K562 (cell line): ENCODE measurements around the gene SGSM2. TPM values are rescaled to one million over a fixed set of nuclear protein-coding genes. Genes with fewer than 3 reads are reported as not detected.

Experiments used
- ARID3B ChIP-seq: fragments of 250-450 bp; sonication (Bioruptor Pico); IDR thresholded peaks from 2 replicates; pipeline ENCODE4 v1.4.0; 2020; ENCODE audit warnings: borderline replicate concordance
- FUS ChIP-seq: fragments of 200-400 bp; formaldehyde crosslinking; optimal IDR thresholded peaks from 2 replicates; pipeline ENCODE3; 2017; ENCODE audit warnings: low read depth, low read length
- GABPB2 ChIP-seq: fragments of 250-450 bp; sonication (Bioruptor Pico); conservative IDR thresholded peaks from 2 replicates; pipeline ENCODE4 v1.5.1; 2021; ENCODE audit warnings: mild to moderate bottlenecking
- KDM4B ChIP-seq, 2 experiments: fragments of 450-650 bp in 1 of 2; sonication (generic) in 1 of 2; IDR thresholded peaks; 2 replicates each; pipeline ENCODE4 v1.6.1; 2016 to 2017; ENCODE audit warnings: borderline replicate concordance in 2 of 2, antibody characterized with exemption in 1 of 2, low read depth in 1 of 2, mild to moderate bottlenecking in 1 of 2
- MECOM ChIP-seq: fragments of 250-450 bp; sonication (Bioruptor Pico); IDR thresholded peaks from 2 replicates; pipeline ENCODE4 v1.8.0; 2022; ENCODE audit warnings: inconsistent platforms
- NR2C1 ChIP-seq, 2 experiments: fragments of 450-650 bp; IDR thresholded peaks; 2 replicates each; pipeline ENCODE4 v1.6.1; 2017; ENCODE audit warnings: mild to moderate bottlenecking in 2 of 2, antibody characterized with exemption in 1 of 2, inconsistent platforms in 1 of 2, missing compliant biosample characterization in 1 of 2, missing genetic modification characterization in 1 of 2
- PCBP2 ChIP-seq: fragments of 200-400 bp; formaldehyde crosslinking; IDR thresholded peaks from 2 replicates; pipeline ENCODE4 v1.6.1; 2018; ENCODE audit warnings: low read length, low read depth, mild to moderate bottlenecking, moderate library complexity; ENCODE audit not compliant: poor library complexity, severe bottlenecking
- SMARCA5 ChIP-seq: fragments of 450-650 bp; IDR thresholded peaks from 2 replicates; pipeline ENCODE4 v1.6.1; 2016
- SMC3 ChIP-seq: conservative IDR thresholded peaks from 2 replicates; pipeline ENCODE4 v1.6.1; 2011; ENCODE audit warnings: low read depth, low read length, improper control_type of control experiment; ENCODE audit not compliant: insufficient read depth
- TAF9B ChIP-seq: fragments of 450-650 bp; IDR thresholded peaks from 2 replicates; pipeline ENCODE4 v1.6.1; 2018; ENCODE audit warnings: mild to moderate bottlenecking; ENCODE audit not compliant: partially characterized antibody
- TCF7 ChIP-seq: sonication (generic); IDR thresholded peaks from 2 replicates; pipeline ENCODE4 v1.6.1; 2016; ENCODE audit warnings: antibody characterized with exemption, borderline replicate concordance
- ZHX1 ChIP-seq: fragments of 150-350 bp; conservative IDR thresholded peaks from 2 replicates; pipeline ENCODE4 v1.6.1; 2014; ENCODE audit warnings: low read length
- ZNF277 ChIP-seq: fragments of 250-450 bp; sonication (Bioruptor Pico); IDR thresholded peaks from 2 replicates; pipeline ENCODE4 v1.8.0; 2022; ENCODE audit warnings: inconsistent platforms, mild to moderate bottlenecking, moderate library complexity, borderline replicate concordance
- ZSCAN32 ChIP-seq: fragments of 450-650 bp; formaldehyde crosslinking; IDR thresholded peaks from 2 replicates; pipeline ENCODE4 v1.4.0; 2020; ENCODE audit warnings: mild to moderate bottlenecking, moderate library complexity
- polyA plus RNA-seq, 8 experiments: library from polyadenylated mRNA; depleted of rRNA in 4 of 8; stranded (reverse) in 5 of 8; unstranded in 3 of 8; fragments of >200 nt; fragmentation: Nextera tagmentation in 2 of 8; fragmentation: Illumina TruSeq in 1 of 8; extraction: Ambion mirVana in 2 of 8; extraction: Trizol in 1 of 8; gene quantifications; 2 replicates each; pipeline versions ENCODE4 v1.2.1 to v1.2.3, GENCODE V29; 2011 to 2014; ENCODE audit warnings: inconsistent platforms in 1 of 8, missing spikeins in 1 of 8
- total RNA-seq, 7 experiments: library from RNA; depleted of rRNA in 6 of 7; stranded (reverse); fragments of >200 nt in 6 of 7; fragmentation: Illumina TruSeq in 2 of 7; extraction: Trizol in 2 of 7; gene quantifications; 2 replicates each; pipeline versions ENCODE4 v1.2.1 to v1.2.3, GENCODE V29; 2011 to 2021; ENCODE audit warnings: low replicate concordance in 1 of 7
- TF ChIP-seq, protein P1 (sequence below), 3 experiments: IDR thresholded peaks in 2 of 3; conservative IDR thresholded peaks in 1 of 3; 2 replicates each; pipeline ENCODE4 v1.5.1; 2011 to 2012; ENCODE audit warnings: low read length in 3 of 3, mild to moderate bottlenecking in 3 of 3, control low read depth in 2 of 3, improper control_type of control experiment in 1 of 3, inconsistent platforms in 1 of 3, low read depth in 1 of 3, mixed read lengths in 1 of 3, moderate library complexity in 1 of 3; ENCODE audit not compliant: insufficient read depth in 2 of 3
- TF ChIP-seq, protein P2 (sequence below): fragments of 450-650 bp; formaldehyde crosslinking; IDR thresholded peaks from 2 replicates; pipeline ENCODE4 v1.4.0; 2020; ENCODE audit warnings: mild to moderate bottlenecking, mixed read lengths

Gene SGSM2
- total and polyA plus RNA-seq, 9 of the 15 experiments (the other 6 are each of a cell fraction or from before 2014, with no cell fraction given): 0.20 to 26.3 (median 14.8) TPM

DNA sequence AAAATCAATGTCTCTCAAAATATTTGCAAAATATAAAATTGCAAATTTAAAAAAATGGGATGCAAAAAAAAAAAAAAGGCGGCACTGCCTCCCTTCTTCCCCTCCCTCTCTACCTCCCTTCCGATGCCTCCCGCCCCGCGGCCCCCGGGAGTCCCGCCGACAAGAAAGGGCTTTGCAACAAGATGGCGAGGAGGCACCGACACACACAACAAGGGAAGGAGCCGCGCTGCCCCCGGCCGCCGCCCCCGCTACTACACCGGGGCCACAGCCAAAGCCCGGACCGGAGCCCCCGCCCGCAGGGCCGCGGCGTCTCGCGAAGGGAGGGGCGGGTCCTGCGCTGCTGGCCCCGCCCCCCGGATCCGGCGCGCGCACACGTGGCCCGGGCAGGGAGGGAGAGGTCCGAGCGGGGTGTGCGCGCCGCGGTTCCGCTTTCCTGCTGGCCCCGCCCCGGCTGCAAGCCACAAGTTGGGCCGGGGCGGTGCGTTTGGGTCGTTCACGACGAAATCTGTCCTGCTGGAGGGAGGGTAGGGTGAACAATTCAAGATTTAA is 63.6 kb downstream of the SGSM2 start, which contains the start of gene MNT (continued):
- TF ChIP-seq ARID3B (CRISPR knock-in tag): no peak
- no peak for TF ChIP-seq SMARCA5
- no peak for TF ChIP-seq KDM4B (IDR thresholded peaks at IDR 0.05; ENCODE audit: borderline replicate concordance in 2 of 2, low read depth in 1 of 2)
- peak; percentile 19 for TF ChIP-seq TAF9B
- no peak for TF ChIP-seq ZHX1
- no peak for TF ChIP-seq FUS
- no peak for TF ChIP-seq SMC3
- no peak for TF ChIP-seq ZNF277 (CRISPR knock-in tag)
- no peak for TF ChIP-seq ZSCAN32
- TF ChIP-seq, protein P1, sequence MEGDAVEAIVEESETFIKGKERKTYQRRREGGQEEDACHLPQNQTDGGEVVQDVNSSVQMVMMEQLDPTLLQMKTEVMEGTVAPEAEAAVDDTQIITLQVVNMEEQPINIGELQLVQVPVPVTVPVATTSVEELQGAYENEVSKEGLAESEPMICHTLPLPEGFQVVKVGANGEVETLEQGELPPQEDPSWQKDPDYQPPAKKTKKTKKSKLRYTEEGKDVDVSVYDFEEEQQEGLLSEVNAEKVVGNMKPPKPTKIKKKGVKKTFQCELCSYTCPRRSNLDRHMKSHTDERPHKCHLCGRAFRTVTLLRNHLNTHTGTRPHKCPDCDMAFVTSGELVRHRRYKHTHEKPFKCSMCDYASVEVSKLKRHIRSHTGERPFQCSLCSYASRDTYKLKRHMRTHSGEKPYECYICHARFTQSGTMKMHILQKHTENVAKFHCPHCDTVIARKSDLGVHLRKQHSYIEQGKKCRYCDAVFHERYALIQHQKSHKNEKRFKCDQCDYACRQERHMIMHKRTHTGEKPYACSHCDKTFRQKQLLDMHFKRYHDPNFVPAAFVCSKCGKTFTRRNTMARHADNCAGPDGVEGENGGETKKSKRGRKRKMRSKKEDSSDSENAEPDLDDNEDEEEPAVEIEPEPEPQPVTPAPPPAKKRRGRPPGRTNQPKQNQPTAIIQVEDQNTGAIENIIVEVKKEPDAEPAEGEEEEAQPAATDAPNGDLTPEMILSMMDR (IDR thresholded peaks at IDR 0.05 in 2 of 3, conservative IDR thresholded peaks at IDR 0.05 in 1 of 3; ENCODE audit: insufficient read depth in 2 of 3, low read depth in 1 of 3, low read length in 3 of 3): 0 out of 6 replicates have a peak, but pooled peaks of 1 of the 3 experiments have one; percentile 21
- no peak for TF ChIP-seq PCBP2
- no peak for TF ChIP-seq GABPB2 (CRISPR knock-in tag)
- TF ChIP-seq, protein P2, sequence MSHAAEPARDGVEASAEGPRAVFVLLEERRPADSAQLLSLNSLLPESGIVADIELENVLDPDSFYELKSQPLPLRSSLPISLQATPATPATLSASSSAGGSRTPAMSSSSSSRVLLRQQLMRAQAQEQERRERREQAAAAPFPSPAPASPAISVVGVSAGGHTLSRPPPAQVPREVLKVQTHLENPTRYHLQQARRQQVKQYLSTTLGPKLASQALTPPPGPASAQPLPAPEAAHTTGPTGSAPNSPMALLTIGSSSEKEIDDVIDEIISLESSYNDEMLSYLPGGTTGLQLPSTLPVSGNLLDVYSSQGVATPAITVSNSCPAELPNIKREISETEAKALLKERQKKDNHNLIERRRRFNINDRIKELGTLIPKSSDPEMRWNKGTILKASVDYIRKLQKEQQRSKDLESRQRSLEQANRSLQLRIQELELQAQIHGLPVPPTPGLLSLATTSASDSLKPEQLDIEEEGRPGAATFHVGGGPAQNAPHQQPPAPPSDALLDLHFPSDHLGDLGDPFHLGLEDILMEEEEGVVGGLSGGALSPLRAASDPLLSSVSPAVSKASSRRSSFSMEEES (CRISPR knock-in tag): no peak
- no peak for TF ChIP-seq MECOM (CRISPR knock-in tag)
- TF ChIP-seq NR2C1 (IDR thresholded peaks at IDR 0.05): no peak
- TF ChIP-seq NR2C1 (tag; IDR thresholded peaks at IDR 0.05): no peak
- no peak for TF ChIP-seq TCF7
